ENCODE data around the gene HAGHL. TPM values are rescaled to one million over a fixed set of nuclear protein-coding genes. Genes with fewer than 3 reads are reported as not detected.

The HAGHL gene
- total RNA-seq, 1 experiment from 2014 or later: 7.8 TPM

DNA sequence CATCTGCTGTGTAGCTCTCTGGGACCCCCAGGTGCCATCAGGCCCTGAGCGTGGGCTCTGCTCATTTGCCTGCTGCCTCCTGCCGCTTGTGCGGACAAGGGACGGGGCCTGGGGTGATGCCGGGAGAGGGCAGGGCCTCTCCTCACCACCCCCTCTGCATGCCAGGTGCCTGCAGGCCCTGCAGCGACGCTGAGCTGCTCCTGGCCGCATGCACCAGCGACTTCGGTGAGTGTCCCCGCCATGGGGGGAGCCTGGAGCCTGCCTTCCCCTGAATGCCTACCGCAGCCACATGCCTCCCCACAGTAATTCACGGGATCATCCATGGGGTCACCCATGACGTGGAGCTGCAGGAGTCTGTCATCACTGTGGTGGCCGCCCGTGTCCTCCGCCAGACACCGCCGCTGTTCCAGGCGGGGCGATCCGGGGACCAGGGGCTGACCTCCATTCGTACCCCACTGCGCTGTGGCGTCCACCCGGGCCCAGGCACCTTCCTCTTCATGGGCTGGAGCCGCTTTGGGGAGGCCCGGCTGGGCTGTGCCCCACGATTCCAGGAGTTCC, 10.1 kb upstream of the HAGHL start:
- no peak for DNase-seq (ENCODE audit: low read depth in 1 of 2, low spot score in 2 of 2)
- H3K27me3 ChIP-seq (replicated peaks): no peaks in the 10 kb centered on the region; the same call in 1 of the 2 replicates
- H3K27ac ChIP-seq: no peak overlapping the region
- peaks cover 56% of the 10 kb centered on the region for H3K4me1 ChIP-seq (replicated peaks)
- H3K9me3 ChIP-seq (replicated peaks): peaks cover 8% of the 10 kb centered on the region; the same call in 1 of the 2 replicates
- H3K4me3 ChIP-seq: no peak overlapping the region
- peaks cover 13% of the 10 kb centered on the region for H3K36me3 ChIP-seq

DNA sequence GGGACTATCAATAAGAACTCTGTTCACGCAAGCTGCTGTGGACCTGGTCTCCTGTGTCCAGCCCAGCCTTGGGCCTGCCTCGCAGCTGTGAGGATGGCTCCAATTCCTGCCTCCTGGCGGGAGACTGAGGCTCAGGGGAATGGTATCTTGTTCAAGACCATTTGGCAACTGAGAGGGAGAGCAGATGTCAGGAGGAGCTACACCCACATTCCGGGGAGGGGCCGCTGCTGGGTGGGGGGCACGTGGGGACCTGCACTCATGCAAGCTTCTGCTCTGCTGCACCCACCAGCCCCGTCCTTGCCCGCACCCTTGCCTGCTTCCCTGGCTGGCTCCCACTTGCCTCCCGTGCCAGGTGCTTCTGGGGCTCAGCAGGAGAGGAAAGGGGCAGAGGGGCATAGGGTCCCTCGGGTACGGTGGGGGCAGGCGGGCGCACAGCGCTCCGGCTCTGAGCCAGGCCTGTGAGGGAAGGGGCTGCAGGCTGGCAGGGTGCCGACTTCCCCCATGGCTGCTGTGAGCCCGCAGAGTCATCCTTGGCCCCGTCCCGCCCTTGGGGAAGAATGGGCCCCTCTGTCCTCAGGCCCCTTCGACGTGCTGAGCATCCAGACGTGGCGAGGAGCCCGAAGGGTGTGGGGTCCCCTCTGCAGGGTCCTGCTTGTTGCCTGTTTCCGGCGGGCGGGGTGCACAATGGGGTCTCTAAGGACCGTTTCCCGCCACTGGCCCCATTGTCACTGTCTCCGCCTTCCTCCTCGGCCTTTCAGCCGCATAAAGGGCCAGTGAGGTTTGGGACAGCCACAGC, 9.3 kb upstream of the HAGHL start:
- Histone ChIP-seq H3K9me3 (replicated peaks) (peaks cover 8% of the 10 kb centered on the region; the same call in 1 of the 2 replicates), H3K36me3 (peaks cover 17% of the 10 kb centered on the region), H3K27ac (no peak overlapping the region), H3K4me3 (no peak overlapping the region), H3K4me1 (replicated peaks) (peaks cover 54% of the 10 kb centered on the region), H3K27me3 (replicated peaks) (no peaks in the 10 kb centered on the region; the same call in 1 of the 2 replicates)
- DNase-seq (ENCODE audit: low read depth in 1 of 2, low spot score in 2 of 2): no peak

DNA sequence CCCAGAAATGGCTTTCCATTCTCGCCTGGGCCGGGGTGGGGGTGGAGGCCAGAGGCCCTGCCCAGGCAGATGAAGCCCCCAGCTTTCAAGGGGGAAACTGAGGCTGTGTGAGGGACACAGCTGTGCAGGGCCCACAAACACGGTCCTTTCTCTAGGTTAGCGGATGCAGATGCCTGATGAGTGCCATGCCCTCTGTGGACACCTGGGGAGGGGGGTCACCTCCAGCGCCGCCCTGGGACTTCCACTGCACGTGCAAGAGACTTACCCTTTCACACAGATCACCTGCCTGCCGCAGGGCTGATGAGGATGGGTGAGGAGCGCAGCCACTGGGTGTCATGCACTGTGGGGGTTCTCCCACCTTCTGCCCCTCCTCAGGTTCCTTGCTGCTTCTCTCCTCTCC, 8.5 kb upstream of the HAGHL start:
- Histone ChIP-seq H3K4me3 (no peak overlapping the region), H3K27me3 (replicated peaks) (no peaks in the 10 kb centered on the region; the same call in 1 of the 2 replicates), H3K27ac (no peak overlapping the region), H3K36me3 (peaks cover 20% of the 10 kb centered on the region), H3K4me1 (replicated peaks) (peaks cover 54% of the 10 kb centered on the region), H3K9me3 (replicated peaks) (peaks cover 8% of the 10 kb centered on the region; the same call in 1 of the 2 replicates)
- DNase-seq (ENCODE audit: low read depth in 1 of 2, low spot score in 2 of 2): no peak

DNA sequence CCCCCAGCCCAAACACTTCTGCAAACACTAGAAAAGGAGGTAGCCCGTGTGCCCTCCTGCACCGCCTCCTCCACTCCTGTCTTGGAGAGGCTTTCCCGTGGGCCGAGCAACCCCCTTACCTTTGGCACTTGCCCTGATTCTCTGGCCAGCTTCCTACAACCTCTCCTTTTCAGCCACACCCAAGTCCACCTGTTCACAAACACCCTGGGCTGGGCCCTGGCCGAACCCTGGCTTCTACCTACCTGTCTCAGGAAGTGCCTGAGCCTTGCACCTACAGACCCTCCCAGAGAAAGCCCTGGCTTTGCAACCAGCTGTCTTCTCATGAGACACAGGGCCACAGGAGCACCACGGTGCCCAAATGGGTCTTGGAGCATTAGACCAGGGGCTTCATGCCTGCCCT, 8.0 kb upstream of the HAGHL start:
- no peak for DNase-seq (ENCODE audit: low read depth in 1 of 2, low spot score in 2 of 2)
- peaks cover 54% of the 10 kb centered on the region for H3K4me1 ChIP-seq (replicated peaks)
- peaks cover 8% of the 10 kb centered on the region; the same call in 1 of the 2 replicates for H3K9me3 ChIP-seq (replicated peaks)
- H3K27me3 ChIP-seq (replicated peaks): no peaks in the 10 kb centered on the region; the same call in 1 of the 2 replicates
- peaks cover 20% of the 10 kb centered on the region for H3K36me3 ChIP-seq
- no peak overlapping the region for H3K27ac ChIP-seq
- no peak overlapping the region for H3K4me3 ChIP-seq

DNA sequence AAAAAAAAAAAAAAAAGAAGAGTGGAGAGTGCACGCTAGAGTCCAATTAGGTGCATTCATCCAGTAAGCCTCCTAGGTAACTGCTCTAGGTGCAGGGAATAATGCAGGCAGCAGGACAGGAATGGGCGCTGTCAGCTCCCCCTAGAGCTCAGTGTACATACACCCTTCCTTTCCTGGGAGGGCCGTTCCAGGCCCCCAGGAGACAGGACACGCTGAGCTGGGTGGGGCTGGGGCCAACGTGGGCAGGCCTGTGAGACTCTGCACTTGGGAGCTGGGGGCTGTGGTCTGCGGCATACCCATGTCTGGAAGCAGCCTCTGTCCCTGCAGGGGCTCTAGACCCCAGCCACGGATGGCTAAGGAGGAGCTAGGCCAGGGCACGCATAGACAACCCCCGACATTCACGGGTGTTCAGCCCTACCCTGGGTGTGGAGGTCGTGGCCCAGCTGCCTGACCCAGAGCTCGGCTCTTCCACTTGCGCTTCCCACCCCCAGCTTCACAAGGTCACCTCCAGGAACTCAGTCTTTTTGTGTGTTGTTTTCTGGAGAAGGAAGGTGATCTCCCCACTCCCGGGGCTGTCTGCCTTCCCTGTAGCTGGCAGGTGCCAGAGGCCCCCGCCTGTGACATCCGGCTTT, 7.0 kb upstream of the HAGHL start:
- no peak for DNase-seq (ENCODE audit: low read depth in 1 of 2, low spot score in 2 of 2)
- Histone ChIP-seq H3K9me3 (replicated peaks) (peaks cover 8% of the 10 kb centered on the region; the same call in 1 of the 2 replicates), H3K27me3 (replicated peaks) (no peaks in the 10 kb centered on the region; the same call in 1 of the 2 replicates), H3K4me3 (peak overlapping the region; percentile 89), H3K36me3 (peaks cover 20% of the 10 kb centered on the region), H3K27ac (no peak overlapping the region), H3K4me1 (replicated peaks) (peaks cover 45% of the 10 kb centered on the region)

DNA sequence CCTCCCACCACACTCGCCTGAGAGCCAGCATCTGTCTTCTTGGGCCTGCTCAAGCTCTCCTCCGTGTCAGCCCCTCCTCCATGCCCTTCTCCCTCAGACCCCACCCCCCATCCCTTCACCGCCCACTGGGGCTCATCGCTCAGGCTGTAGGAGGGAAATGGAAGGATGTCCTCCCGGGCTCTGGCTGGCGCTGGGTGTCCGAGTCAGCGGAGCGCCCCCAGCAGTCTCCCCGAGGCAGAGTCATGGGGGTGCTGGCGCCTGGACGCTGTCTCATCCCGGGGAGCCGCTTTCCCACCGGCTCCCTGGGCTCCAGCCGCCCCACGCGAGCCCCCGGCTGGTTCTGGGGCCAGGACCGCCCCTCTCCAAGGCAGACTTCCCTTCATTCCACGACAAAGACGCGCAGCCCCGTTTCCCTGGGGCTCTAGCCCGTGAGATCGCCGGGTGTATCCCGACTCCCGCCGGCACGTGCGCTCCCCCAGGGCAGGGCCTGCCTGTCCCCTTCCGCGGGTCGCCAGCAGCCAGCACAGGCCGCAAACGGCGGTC, 6.4 kb upstream of the HAGHL start:
- Histone ChIP-seq H3K36me3 (peaks cover 17% of the 10 kb centered on the region), H3K9me3 (replicated peaks) (0 out of 2 replicates have a peak, but pooled peaks cover 5% of the 10 kb centered on the region), H3K4me3 (peak overlapping the region; percentile 89), H3K27me3 (replicated peaks) (peaks cover 4% of the 10 kb centered on the region; the same call in 1 of the 2 replicates), H3K4me1 (replicated peaks) (peaks cover 41% of the 10 kb centered on the region), H3K27ac (peak overlapping the region; percentile 40)
- peak in 1 of 2 experiments; percentile 70 for DNase-seq (ENCODE audit: low read depth in 1 of 2, low spot score in 2 of 2)

DNA sequence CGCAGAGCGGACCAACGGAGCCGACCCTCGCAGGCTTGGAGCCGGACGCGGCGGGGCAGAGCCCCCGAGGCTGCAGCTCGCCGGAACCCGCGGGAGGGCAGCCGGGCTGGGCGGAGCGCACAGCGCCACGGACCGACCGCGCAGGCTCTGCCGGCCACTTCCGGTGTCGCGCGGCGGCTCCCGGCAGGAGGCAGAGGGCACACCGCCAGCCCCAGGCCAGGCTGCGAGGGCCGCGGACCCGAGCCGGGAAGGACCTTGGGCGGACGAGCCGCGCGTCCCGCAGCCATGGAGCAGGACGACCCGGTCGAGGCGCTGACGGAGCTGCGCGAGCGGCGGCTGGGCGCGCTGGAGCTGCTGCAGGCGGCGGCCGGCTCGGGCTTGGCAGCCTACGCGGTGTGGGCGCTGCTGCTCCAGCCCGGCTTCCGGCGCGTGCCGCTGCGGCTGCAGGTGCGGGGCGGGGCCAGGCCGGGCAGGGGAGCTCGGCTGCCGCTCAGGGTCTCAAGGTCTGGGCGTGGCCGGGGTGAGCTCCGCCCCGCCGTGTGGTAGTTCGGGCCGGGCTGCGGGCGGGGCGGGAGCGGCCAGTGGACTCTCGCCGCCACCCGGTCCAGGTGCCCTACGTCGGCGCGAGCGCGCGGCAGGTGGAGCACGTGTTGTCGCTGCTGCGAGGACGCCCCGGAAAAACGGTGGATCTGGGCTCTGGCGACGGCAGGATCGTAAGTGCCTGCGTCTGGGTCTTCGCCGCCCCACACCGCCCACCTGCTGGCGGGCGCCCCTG, 5.7 kb upstream of the HAGHL start, which contains the start of gene ANTKMT:
TSS of gene ANTKMT (plus strand) at position 157 of the 775 bp plus-strand sequence. CDS start at position 286, 129 bp downstream.
- Histone ChIP-seq H3K27ac (peak within 1 kb of the TSS; percentile 40), H3K4me1 (replicated peaks) (peaks cover 34% of the 10 kb centered on the region), H3K9me3 (replicated peaks) (0 out of 2 replicates have a peak, but pooled peaks cover 5% of the 10 kb centered on the region), H3K4me3 (peak within 1 kb of the TSS; percentile 89), H3K27me3 (replicated peaks) (peaks cover 9% of the 10 kb centered on the region; the same call in 1 of the 2 replicates), H3K36me3 (peaks cover 17% of the 10 kb centered on the region)
- DNase-seq (ENCODE audit: low read depth in 1 of 2, low spot score in 2 of 2): peak; percentile 75 to 89

DNA sequence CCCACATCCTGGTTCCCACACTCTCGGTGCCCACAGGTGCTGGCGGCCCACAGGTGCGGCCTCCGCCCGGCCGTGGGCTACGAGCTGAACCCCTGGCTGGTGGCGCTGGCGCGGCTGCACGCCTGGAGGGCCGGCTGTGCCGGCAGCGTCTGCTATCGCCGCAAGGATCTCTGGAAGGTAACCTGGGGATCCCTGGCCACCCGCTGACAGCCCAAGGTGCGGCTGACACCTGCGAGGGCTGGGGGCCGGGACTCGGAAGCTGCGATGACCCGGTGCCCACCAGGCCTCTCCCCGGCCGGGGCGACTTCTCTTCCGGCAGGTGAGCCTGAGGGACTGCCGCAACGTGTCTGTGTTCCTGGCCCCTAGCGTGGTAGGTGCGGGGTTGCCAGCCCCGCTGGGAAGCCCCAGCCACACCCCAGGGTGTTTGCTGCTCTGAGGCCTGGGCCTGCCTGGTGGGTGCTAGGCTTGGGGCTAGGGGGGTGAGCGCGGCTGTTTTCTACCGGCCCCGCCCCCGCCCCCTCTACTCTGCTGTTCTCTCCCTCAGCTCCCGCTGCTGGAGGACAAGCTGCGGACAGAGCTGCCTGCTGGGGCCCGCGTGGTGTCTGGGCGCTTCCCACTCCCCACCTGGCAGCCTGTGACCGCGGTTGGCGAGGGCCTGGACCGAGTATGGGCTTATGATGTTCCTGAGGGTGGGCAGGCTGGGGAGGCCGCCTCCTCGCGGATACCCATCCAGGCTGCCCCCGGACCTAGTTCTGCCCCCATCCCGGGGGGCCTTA, 5.0 kb upstream of the HAGHL start:
- peaks cover 17% of the 10 kb centered on the region for H3K36me3 ChIP-seq
- H3K4me3 ChIP-seq: peak overlapping the region; percentile 89
- H3K4me1 ChIP-seq (replicated peaks): peaks cover 34% of the 10 kb centered on the region
- 0 out of 2 replicates have a peak, but pooled peaks cover 5% of the 10 kb centered on the region for H3K9me3 ChIP-seq (replicated peaks)
- peaks cover 14% of the 10 kb centered on the region for H3K27me3 ChIP-seq (replicated peaks)
- H3K27ac ChIP-seq: no peak overlapping the region
- DNase-seq (ENCODE audit: low read depth in 1 of 2, low spot score in 2 of 2): no peak

DNA sequence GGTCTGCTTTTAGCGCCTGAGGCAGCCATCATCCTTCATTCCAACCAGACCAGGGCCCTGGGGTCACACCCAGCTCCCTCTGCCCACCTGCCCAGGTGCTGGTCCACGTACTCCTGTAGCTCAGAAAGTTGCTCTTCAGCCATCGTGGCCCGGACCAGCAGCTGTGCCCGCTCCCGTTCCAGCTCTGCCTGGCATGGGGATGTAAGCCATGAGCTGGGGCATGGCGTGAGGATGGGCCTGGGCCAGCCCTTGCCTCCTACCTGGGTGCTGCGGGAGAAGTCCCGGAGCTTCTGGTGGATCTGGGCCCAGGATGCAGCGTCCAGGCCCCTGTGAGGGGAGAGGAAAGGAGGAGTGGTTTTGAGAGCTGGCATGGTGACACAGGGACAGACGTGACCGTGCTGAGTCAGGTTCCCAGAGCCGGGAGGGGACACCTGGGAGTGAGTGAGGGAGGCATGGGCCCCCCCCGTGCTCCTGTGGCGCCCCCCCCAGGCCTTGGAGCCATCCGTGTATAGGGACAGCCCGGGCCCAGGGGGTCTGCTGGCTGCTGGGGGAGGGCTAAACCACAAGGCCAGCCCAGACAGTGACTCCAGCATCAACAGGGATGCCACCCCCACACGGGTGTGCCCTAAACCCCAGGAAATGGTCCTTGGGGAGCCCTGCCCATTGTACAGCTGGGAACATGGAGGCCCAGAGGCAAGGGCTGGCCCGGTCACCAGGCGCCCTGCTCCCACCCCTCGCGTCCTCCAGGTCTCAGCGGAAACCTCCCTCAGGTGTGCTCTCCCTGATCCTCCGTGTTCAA, 3.9 kb upstream of the HAGHL start:
- Histone ChIP-seq H3K4me3 (no peak overlapping the region), H3K27ac (no peak overlapping the region), H3K36me3 (peaks cover 17% of the 10 kb centered on the region), H3K27me3 (replicated peaks) (peaks cover 21% of the 10 kb centered on the region), H3K9me3 (replicated peaks) (0 out of 2 replicates have a peak, but pooled peaks cover 5% of the 10 kb centered on the region), H3K4me1 (replicated peaks) (peaks cover 43% of the 10 kb centered on the region)
- no peak for DNase-seq (ENCODE audit: low read depth in 1 of 2, low spot score in 2 of 2)

DNA sequence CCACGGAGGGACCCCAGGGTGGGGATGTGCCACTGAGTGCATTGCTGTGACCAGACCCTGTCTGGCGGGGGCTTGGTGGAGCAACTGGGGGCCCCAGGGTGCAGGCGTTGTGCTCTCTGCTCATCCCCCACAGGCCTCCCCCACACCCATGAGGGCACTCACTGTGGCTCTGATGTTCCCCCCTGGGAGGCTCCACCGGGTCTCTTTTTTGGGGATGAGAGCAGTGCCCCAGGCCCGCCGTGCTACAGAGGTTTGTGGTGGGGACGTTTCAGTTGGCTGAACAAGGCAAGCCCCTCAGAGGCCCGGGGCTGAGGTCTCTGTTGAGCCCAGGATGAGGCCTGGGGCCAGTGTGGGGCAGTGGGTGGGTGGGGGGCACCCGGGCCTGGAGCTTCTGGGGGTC, 3.2 kb upstream of the HAGHL start:
- Histone ChIP-seq H3K36me3 (peaks cover 17% of the 10 kb centered on the region), H3K9me3 (replicated peaks) (0 out of 2 replicates have a peak, but pooled peaks cover 5% of the 10 kb centered on the region), H3K4me1 (replicated peaks) (peaks cover 50% of the 10 kb centered on the region), H3K4me3 (no peak overlapping the region), H3K27ac (no peak overlapping the region), H3K27me3 (replicated peaks) (peaks cover 24% of the 10 kb centered on the region)
- DNase-seq (ENCODE audit: low read depth in 1 of 2, low spot score in 2 of 2): no peak

DNA sequence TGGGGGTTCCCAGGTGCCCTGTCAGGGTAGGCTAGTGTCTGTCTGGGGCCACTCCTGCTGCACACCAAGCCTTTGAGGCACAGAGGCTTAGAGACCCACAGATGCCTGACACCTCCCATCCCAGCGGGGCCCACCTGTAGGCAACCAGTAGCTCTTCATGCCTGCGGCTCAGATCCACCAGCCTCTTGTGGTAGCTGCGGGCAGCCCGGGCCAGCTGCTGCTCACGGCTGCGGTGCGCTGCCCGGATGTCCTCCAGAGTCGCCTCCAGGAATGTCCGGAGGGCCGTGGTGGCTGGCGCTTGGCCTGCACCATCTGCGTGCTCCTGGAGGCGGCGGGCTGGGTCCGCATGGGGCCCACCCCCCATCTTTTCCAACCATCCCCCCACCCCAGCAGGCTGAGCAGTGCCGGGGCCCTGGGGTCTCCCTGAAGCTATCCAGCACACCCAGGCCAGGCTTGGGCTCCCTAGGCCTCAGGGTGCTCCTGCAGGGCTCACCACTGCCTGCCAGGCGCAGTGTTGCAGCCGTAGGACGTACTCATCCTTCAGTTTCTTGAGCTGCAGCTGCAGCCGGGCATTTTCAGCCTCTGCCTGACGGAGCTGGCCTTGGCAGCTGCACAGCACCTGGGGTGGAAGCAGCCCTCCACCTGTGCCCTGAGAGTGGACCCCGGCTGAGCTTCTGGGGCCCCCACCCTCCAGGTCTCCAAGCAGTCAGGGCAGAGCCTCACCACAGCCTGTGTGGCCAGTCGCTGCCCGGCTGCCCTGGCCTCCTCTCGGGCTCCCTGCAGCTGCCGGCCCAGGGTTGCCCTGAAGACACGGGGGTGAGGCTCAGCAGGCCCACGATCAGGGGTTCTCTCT, 2.5 kb upstream of the HAGHL start:
- peaks cover 24% of the 10 kb centered on the region for H3K27me3 ChIP-seq (replicated peaks)
- no peak overlapping the region for H3K4me3 ChIP-seq
- H3K27ac ChIP-seq: no peak overlapping the region
- no peak for DNase-seq (ENCODE audit: low read depth in 1 of 2, low spot score in 2 of 2)
- peaks cover 17% of the 10 kb centered on the region for H3K36me3 ChIP-seq
- 0 out of 2 replicates have a peak, but pooled peaks cover 5% of the 10 kb centered on the region for H3K9me3 ChIP-seq (replicated peaks)
- peaks cover 45% of the 10 kb centered on the region for H3K4me1 ChIP-seq (replicated peaks)

Measured in SJSA1 (cell line).